Activated CD4-positive, alpha-beta T cell treated with anti-CD3 and anti-CD28 coated beads, Interleukin-2, Interleukin-4, amounts not matched to agents 100 ng/mL and 50 ng/mL, durations not matched to agents 16 hours and 8 hours (primary cell): Measurements from ENCODE around the gene SLC23A2.

Experiments
- DNase-seq: peaks from one replicate; pipeline ENCODE4 v3.0.0-alpha.2; 2020; ENCODE audit warnings: low spot score

The SLC23A2 gene

DNA sequence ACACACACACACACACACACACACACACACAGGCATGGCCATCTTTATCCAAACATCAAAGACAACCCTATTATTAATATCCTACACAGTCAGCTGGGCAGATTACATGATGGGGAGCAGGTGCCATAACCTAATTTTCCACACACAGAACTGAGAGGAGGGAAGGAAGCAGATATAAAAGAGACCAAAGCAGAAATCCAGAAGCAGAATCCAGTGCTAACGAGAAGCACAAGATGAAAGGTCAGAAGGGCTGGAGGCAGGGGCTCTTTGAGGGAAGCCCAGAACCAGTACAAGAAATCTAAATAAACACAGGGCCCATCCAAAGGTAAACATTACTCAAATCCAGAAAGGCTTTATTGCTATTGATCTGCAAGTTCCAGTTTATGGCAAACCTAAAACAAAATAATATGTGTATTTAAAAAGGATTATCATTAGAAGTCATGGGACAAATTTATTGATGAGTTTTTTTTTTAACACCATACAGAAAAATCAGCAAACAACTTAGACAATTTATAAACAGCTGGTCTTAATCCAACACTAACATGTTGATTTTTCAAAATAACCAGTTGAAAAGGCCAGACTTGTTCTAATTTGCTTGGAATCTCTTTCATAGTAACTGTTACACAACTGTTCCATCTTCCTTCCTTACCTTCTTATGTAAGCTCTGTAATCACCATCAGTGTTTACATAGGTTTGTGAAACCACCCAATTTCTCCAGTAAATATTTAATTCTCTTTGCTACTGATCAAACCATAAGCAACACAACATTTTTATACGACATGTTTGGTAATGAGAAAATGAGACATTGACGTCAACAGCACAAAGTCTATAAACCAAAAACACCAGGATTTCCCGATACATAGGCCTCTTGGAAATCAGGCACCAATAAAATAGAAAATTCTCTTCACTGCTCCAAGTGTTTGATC is 34.2 kb downstream of the SLC23A2 start:
- no peak for DNase-seq

DNA sequence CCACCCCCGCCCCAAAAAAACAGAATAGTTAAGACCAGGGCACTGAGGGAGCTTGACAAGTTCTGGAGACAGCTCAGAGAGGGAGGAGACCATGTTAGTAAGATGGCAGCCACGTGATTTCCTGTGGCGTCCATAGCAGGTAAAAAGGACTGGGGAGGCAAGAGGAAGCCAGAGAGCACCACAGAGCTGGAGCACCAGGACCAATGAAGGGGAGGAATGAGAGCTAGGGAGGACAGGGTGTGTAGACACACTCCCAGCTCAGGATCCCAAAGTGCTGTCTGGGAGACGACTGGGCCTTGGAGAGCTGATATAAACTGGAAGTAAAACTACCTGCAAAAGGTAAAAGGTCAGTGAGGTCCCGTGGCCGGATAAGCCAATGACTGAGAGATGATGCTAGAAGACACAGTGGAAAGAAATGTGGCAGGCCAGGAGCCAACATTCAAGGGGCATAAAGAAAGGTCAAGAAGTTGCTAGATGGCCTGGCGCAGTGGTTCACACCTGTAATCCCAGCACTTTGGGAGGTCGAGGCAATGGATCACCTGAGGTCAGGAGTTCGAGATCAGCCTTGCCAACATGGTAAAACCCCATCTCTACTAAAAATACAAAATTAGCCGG is 39.0 kb downstream of the SLC23A2 start:
- DNase-seq: peak; percentile 48

DNA sequence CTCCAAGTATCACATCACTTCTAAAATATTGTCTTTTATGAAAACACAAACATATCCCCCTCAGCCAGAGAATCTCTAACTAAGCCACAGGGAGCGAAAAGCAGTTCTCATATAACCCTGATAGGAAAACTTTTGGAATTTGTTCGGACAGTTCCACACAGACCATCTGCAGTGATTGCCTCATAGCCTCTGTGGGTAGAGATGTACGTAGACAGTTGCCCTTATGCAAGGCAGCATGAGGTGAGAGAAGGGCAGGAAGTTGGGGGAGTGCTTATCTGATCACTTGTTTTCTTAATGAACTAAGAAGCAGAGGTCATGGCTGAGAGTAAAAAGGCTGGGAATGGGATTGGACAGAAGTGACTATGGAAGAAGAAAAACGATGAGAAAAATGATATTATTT is 39.6 kb downstream of the SLC23A2 start:
- peak; percentile 42 for DNase-seq

DNA sequence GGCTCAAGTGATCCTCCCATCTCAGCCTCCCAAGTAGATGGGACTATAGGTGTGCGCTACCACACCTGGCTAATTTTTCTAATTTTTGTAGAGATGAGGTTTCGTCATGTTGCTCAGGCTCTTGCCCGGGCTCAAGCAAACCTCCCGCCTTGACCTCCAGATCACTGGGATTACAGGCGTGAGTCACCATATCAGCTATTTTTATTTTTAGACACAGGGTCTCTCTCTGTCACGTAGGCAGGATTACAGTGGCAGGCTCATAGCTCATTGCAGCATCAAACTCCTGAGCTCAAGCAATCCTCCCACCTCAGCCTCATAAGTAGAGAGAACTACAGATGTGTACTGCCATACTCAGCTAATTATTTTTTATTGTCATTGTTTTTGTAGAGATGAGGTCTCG is 41.7 kb downstream of the SLC23A2 start:
- no peak for DNase-seq

DNA sequence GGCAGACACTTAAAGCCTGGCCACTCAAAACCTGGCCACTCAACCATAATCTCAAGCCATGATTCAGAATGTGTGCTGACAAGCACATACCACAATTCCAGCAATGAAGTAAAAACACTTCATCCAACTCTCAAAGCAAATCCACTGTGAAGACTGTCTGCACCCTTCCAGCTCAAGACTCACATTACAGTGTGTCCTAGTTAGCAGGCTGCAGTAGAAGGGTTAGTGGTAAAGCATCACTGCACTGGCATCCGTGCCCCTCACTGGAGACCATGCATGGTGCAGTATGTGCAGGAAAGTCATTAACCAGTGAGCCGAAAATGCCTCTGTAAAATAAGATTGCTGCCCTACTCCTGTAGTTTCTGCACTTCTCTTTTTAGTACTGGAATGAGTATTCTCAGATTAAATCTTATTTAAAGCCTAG is 43.4 kb downstream of the SLC23A2 start:
- peak; percentile 7 for DNase-seq

DNA sequence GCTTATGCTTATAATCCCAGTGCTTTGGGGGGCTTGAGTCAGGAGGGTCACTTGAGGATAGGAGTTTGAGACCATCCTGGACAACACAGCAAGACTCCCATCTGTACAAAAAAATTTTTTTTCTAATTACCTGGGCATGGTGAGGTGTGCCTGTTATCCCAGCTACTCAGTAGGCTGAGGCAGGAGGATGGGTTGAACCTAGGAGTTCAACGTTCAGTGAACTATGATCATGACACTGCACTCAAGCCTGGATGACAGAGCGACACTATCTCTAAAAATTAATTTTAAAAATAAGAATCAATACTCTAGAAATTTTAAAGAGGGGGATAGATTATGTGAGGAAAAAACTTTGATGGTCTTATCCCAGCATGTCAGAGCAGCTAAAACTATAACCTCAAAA is 44.1 kb downstream of the SLC23A2 start:
- DNase-seq: no peak

DNA sequence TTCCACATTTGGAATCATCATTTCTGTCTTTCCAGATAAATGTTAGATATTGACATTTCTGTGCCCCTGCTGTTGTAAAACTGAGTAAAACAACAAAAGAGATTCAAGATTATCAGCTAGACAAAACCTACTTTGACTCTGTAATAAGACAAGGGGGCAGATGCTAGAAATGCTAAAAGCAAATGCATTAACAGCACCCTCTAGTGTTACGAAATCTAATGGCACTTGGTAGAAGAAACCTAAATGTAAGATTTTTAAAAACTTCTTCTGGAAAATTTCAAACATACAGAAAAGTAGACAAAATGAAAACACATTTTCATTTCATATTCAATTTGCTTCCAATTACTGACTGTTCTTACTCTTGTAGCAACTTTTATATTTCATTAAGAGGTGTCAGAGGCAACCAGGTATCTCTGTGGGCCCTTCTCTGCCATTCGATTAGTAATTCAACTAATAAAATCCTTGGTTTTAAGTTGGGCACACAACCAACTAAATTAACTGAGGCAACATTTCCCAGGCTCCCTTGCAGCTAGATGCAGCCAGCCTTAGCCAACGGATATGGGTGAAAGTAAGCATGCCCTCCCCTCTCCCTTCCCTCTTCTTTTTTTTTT is 45.0 kb downstream of the SLC23A2 start:
- peak; percentile 59 for DNase-seq

DNA sequence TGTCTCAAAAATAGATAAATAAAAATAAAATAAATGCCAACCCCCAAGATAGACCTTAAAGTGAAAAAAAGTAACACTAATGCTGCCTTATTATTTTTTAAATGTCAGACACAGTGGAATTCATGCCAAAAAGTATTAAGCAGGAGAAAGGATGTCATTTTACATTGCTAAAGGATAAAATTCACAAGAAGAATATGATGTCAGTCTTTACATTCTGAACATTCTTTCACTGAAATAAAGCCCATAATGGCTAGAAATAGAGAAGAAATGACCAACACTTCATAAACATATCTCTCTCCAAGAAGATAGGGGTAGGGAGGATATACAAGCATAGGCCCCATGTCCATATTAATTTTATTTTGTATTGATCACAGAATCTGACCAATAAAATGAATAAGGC is 47.4 kb downstream of the SLC23A2 start:
- no peak for DNase-seq

DNA sequence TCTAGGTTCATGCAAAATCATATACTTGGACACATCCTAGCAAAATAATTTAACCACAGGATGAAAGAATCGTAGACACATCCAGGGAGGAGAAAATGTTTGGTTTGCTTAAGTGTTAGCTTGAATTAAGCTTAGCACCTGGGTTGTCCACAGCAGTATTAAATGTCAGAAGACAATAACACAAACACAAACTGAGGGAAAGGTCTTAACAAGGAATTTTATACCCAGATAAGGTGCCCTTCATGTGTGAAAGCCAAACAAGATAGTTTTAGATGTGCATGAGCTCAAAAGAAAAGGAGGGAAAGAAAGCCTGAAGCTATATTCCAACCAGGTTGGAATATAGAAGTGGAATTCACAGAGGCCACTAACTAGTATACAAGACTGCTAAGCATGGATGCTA is 49.1 kb downstream of the SLC23A2 start:
- DNase-seq: no peak

DNA sequence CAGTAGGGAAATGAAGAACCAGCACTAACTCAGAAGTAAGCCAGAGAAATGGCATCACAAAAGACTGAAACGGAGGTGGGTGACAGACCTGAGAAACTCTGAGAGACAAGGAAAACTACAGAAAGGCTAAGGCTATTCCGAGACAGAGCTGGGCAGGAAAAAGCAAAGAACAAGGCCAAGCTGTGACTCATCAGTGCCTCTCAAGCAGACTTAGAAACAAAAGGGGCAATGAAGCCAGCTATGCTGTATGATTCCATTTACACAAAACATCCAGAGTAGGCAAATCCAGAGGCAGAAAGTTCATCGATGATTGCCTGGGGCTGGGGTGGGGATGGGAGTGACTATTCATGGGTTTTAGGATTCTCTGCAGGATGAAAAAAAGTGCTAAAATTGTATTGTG is 50.0 kb downstream of the SLC23A2 start:
- no peak for DNase-seq

DNA sequence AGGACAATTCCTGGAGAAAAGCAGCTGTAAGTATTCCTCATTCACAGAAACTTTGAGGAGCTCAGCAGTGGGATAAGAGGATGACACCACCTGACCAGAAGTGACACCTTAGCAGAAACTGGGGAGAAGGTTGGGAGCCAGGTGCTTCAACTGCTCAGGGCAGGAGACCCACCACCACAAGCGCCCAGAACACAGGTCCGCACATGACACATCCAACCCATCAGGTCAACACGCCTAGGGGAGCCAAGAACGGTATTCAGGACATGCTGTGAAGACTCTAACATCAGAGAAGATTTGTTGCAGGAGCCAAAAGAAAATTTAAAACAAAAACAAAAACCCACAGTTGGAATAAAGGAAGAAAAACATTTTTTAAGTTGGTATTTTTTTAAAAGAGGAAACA is 50.5 kb downstream of the SLC23A2 start:
- no peak for DNase-seq

DNA sequence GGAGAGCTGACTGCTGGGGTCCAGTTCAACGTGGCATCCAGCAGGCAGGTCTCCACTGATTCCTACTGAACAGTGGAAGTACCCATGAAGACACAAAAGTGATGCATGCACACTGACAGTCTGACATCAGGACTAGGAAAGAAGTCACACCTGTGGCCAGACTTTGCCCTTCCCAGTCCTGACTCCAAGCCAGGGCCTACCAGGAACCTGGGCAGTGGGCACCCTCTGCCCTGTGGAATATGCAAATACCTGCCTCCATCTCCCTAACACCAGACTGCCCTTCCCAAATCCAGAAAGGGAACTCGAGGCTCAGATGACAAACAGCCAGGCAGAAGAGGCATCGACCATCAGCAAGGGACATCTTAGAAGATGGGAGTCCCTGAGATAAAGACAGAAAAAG is 50.9 kb downstream of the SLC23A2 start:
- DNase-seq: no peak

DNA sequence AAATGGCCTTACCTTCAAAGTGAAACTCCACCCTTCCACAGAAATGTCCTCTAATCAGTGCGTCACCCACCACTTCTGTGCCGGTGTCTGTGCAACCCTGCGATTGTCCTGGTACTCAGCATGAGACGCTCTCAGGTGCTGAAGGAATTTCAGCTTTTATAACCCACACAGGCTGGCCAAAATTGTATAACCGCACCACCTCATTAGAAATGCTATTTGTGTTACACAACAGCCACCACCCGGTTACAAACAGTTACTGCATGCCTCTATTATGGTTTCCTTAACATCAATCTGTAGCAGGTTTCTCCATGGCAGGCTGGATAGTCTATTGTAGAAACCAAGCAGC is 51.5 kb downstream of the SLC23A2 start:
- peak; percentile 21 for DNase-seq

DNA sequence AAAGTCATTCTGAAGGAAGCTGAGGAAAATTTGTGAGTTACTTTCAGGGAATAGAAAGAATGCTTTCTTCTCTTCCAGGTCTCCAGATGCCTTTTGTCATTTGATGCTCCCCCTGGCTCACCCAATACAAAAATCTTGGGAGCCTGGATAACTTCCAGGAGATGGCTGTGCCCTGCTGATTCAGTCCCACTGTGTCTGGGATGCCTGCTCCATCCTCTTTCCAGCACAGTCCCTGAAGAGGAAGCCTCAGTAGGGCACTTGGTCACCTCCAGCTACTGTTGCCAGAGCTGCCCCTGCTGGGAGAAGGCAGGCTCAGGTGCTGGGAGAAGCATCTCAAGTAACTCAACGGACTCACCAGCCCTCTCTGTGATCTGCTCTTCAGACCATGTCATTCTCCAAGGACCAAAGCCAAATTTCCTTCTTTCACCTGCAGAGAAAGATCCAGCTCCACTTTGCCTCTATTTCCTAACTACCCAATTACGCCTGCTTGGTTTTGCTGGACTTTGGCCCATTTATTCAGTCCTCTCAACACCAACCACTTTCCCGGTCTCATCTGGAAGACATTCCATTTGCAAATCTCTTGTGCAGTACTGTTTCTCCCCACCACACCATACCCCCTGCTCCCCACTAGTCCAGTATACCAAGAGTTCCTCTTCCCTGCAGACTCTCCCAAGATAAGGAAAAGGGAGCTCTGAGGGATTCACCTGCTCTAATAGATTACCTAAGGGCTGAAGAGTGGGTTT is 53.3 kb downstream of the SLC23A2 start:
- DNase-seq: no peak

DNA sequence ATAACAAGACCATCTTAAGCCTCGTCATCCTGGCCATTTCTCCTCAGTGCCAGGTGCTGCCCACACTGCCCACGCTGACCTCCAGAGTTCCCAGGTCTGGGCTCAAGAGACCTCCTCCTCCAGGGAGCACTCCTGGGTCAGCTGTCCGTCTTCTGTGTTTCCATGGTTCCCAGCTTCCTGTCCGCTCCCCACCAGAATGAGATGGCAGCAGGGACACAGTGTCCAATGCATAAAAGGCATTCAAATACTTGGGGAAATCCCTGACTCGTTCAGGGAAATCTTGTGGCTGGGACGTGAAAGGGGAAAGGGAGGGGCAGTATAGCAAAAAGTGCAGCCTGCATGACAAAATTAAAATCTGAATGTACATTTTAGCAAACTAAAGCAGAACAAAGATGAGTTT is 54.3 kb downstream of the SLC23A2 start:
- no peak for DNase-seq

DNA sequence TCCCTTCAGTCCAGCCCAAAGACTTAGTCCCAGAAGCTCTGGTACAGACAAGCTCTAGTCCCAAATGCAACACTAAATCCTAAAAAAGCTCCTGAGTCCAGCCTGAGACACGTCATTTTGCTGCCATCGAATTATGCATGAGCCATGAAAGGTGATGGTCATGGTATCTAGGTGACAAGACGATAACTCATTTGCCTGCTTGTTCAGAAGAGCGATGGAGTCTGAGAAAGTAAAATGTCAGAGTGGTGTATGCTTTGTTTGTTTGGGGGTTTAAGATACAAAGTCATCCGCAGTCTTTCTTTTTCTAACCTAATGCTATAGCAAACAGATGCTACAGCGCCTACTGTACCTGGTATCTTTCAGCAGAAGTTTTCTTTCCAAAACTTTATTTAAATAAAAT is 54.7 kb downstream of the SLC23A2 start:
- DNase-seq: no peak

DNA sequence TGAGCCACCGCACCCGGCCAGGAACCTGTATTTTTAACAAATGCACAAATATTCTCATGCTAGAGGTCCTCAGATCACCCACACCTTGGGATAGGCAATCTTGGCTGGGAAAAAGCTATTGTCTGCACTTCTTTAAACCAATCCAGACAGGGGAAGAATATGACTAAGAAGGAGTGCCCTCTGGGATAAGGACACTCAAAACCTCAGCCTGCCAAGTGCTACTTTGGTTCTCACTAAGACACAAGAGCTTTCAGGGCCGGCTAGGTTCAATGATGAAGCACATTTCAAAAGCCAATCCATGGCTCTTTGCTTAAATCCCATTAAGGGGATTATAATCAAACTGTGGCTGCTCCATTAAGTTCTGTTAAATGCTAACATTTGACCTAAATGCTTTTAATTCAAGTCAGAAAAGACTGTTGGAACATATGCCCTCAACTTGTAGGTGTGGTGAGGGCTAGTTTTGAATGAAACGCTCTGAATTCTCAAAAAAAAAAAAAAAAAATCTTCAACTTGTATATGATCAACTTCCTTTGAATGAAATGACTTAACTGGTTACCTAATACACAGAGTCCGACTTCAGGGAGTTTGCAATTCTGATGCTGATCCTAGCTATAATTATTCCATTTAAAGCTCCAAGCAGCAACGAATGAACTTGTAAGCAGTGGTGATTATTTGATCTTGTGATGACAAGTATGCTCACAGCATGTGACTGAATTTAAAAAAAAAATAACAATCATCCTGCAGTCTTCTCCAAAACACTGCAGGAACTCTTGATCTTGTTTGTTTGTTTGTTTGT is 56.6 kb downstream of the SLC23A2 start:
- DNase-seq: no peak

DNA sequence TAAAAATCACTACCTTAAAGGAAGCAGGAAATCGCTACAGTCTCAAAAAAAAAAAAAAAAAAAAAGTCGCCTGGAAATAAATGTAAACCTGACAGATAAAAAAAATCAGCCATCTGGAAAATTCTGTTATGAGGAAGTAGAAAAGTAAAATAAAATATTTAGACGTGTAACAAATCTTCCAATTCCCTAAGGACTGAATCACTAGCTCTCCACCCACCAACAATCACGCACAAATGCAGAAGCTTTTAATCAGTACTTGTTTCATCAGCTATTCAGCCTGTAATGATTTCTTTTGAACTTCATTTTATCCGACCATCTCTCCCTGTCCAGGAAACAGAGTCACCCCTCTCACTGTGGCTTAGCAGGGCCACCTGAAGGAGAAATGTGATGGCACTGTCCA is 59.0 kb downstream of the SLC23A2 start:
- DNase-seq: no peak

DNA sequence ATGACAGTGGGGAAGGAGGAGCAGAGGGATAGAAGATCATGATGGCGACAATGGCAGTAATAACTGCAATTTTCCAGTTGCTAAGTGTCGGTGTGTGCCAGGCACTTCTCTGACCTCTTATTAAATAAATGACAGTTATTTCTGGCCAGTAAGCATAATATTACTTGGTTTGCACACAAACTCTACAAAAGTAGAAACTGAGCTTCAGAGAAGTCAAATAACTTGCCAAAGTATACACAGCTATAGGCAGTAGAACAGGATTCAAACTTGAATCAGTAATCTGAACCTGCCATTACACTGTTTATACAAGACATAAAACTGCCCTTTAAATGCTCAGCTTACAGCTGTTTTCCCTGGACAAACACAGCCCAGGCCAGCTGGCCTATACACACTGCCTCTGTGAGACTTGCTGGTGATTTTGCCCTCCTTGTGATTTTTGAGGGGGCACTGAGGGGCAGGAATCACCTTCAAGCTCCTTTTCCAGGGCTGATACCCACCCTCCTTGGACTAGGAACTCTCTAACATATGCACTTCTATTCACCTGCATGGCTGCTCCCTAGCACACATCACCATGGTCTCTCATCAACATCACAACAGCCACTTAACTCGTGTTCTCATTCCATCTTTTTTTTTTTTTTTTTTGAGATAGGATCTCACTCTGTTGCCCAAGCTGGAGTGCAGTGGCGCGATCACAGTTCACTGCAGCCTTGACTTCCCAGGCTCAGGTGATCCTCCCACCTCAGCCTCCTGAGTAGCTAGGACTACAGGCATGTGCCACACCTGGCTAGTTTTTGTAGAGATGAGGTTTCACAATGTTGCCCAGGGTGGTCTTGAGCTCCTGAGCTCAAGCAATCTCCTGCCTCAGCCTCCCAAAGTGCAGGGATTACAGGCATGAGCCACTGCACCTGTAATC is 63.6 kb downstream of the SLC23A2 start:
- no peak for DNase-seq

DNA sequence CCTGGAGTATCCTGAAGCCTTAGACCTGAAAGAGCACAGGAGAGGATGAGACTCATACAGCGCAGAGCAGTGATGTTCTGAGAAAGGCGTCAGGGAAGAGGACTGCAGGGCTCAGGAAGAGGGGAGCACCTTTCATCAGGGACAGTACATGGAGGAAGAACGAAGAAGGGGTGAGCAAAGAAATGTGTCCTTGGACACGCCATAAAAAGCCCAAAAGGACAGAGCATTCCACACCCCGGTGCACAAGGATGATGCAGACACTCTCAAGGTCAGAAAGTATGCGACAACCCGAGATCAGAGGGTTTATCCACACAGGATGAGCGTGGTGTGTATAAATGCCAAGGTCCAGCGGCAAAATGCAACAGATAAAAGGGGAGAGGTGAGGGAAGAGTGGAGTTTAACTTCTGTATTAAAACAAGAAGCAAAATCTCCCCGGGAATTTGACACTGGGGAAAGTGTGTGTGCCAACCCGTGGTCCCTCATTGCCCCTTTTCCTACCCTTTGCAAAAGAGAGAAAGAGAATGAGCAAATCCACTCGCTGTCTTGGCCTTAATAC is 64.4 kb downstream of the SLC23A2 start:
- DNase-seq: no peak
